ENCODE results near the gene FNDC3A.

Gene FNDC3A

GRCh38 chr13:49245101-49245500 is 269.4 kb downstream of the FNDC3A start:
- Histone ChIP-seq H3K4me1 (no peaks in the 10 kb centered on the region), H2AFZ (no peak overlapping the region), H3K4me3 (ENCODE audit: low read depth, low read length) (no peak overlapping the region), H3K27ac (no peak overlapping the region), H3K79me2 (no peaks in the 10 kb centered on the region), H3K27me3 (ENCODE audit: control insufficient read depth, insufficient read depth, low read length) (no peaks in the 10 kb centered on the region), H3K9ac (no peak overlapping the region), H3K9me3 (ENCODE audit: control insufficient read depth, low read length) (no peaks in the 10 kb centered on the region), H3K36me3 (ENCODE audit: control insufficient read depth, insufficient read depth, low read length) (no peaks in the 10 kb centered on the region), H3K4me2 (ENCODE audit: low read length) (no peak overlapping the region)
- TF ChIP-seq, protein P1, sequence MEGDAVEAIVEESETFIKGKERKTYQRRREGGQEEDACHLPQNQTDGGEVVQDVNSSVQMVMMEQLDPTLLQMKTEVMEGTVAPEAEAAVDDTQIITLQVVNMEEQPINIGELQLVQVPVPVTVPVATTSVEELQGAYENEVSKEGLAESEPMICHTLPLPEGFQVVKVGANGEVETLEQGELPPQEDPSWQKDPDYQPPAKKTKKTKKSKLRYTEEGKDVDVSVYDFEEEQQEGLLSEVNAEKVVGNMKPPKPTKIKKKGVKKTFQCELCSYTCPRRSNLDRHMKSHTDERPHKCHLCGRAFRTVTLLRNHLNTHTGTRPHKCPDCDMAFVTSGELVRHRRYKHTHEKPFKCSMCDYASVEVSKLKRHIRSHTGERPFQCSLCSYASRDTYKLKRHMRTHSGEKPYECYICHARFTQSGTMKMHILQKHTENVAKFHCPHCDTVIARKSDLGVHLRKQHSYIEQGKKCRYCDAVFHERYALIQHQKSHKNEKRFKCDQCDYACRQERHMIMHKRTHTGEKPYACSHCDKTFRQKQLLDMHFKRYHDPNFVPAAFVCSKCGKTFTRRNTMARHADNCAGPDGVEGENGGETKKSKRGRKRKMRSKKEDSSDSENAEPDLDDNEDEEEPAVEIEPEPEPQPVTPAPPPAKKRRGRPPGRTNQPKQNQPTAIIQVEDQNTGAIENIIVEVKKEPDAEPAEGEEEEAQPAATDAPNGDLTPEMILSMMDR (IDR thresholded peaks at IDR 0.05) = no peak

GRCh38 chr13:49246850-49247642 is 271.3 kb downstream of the FNDC3A start:
- peak overlapping the region; percentile 99 for H3K4me2 ChIP-seq (ENCODE audit: low read length)
- H2AFZ ChIP-seq = peak overlapping the region; percentile 93
- H3K9me3 ChIP-seq (ENCODE audit: control insufficient read depth, low read length) = no peaks in the 10 kb centered on the region
- TF ChIP-seq, protein P1 (IDR thresholded peaks at IDR 0.05) = no peak
- H3K27ac ChIP-seq = peak overlapping the region; percentile 82
- no peaks in the 10 kb centered on the region for H3K36me3 ChIP-seq (ENCODE audit: control insufficient read depth, insufficient read depth, low read length)
- no peaks in the 10 kb centered on the region for H3K79me2 ChIP-seq
- H3K4me3 ChIP-seq (ENCODE audit: low read depth, low read length) = peak overlapping the region; percentile 94
- no peak overlapping the region for H3K9ac ChIP-seq
- H3K4me1 ChIP-seq = no peaks in the 10 kb centered on the region
- H3K27me3 ChIP-seq (ENCODE audit: control insufficient read depth, insufficient read depth, low read length) = no peaks in the 10 kb centered on the region

DNA sequence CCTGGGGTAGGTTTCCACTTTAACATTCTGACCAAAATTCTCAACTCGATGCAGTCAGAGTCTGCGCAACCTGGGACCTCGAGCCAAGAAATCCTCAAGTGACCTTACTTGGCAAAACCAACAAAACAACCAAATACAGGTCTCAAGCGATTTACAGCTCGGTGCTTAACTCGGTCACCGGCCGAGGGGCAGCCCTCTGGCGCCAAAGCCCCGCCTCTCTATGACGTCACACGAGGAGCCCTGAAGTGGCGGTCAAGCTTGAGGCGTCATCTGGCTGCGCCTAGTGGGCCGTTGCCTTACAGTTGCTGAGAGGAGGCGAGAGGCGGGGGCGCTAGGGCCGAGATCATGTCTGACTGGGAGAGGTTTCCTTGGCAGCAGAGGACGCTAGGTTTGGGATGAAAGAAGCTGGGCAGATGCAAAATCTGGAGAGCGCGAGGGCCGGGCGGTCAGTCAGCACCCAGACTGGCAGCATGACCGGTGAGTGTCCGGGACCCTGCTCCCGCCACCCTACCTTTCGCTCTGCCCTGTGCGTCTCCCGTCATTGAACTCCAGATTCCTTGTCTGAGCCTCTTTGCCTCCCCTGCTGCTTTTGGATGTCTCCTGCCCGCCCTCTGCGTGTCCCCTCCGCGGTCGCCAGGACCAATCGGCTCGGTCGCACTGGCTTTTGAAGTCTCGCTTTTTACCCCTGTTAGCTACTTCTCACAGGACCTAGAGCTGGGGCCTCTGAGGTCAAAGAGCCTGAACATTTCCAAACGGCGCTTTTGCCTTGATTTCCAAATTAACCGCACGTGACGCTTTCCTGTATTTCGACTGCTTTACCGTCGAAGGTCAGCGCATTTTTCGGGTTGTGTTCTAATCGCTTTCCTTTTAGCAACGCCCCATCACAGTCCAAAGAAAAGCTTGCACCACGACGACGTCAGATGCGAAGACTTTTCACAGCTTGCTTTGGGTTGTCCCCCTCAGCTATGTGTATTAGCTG is 272.2 kb downstream of the FNDC3A start, which contains the start of gene CDADC1:
TSS of gene CDADC1 (plus strand) at position 283 of the 979 bp plus-strand sequence. CDS start at position 396, 113 bp downstream.
- H3K9me3 ChIP-seq (ENCODE audit: control insufficient read depth, low read length) = no peaks in the 10 kb centered on the region
- peak within 1 kb of the TSS; percentile 82 for H3K27ac ChIP-seq
- peak within 1 kb of the TSS; percentile 19 for H3K9ac ChIP-seq
- no peaks in the 10 kb centered on the region for H3K4me1 ChIP-seq
- H2AFZ ChIP-seq = peak within 1 kb of the TSS; percentile 93
- H3K4me2 ChIP-seq (ENCODE audit: low read length) = peak within 1 kb of the TSS; percentile 99
- H3K4me3 ChIP-seq (ENCODE audit: low read depth, low read length) = peak within 1 kb of the TSS; percentile 94
- no peaks in the 10 kb centered on the region for H3K27me3 ChIP-seq (ENCODE audit: control insufficient read depth, insufficient read depth, low read length)
- no peaks in the 10 kb centered on the region for H3K36me3 ChIP-seq (ENCODE audit: control insufficient read depth, insufficient read depth, low read length)
- TF ChIP-seq, protein P1 (IDR thresholded peaks at IDR 0.05) = no peak
- H3K79me2 ChIP-seq = no peaks in the 10 kb centered on the region

DNA sequence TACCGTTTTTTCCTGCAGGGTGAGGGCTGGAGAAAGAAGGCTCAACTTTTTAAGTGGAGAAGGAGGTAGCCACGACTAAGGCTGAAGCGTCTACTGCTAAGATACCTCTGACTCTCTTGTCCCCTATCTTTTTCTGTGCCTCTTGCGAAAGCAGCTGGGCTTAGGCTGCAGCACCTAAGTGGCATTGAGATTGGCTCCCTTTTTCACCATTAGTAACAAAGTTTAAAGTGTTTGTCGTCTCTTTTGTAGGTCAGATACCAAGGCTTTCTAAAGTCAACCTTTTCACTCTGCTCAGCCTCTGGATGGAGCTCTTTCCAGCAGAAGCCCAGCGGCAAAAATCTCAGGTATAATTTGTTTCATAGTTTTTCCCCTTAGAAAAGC is 272.9 kb downstream of the FNDC3A start:
- Histone ChIP-seq H3K9me3 (ENCODE audit: control insufficient read depth, low read length) (no peaks in the 10 kb centered on the region), H3K79me2 (no peaks in the 10 kb centered on the region), H3K4me3 (ENCODE audit: low read depth, low read length) (peak overlapping the region; percentile 94), H3K36me3 (ENCODE audit: control insufficient read depth, insufficient read depth, low read length) (no peaks in the 10 kb centered on the region), H2AFZ (peak overlapping the region; percentile 93), H3K9ac (no peak overlapping the region), H3K27me3 (ENCODE audit: control insufficient read depth, insufficient read depth, low read length) (no peaks in the 10 kb centered on the region), H3K4me1 (no peaks in the 10 kb centered on the region), H3K4me2 (ENCODE audit: low read length) (peak overlapping the region; percentile 99), H3K27ac (peak overlapping the region; percentile 82)
- TF ChIP-seq, protein P1 (IDR thresholded peaks at IDR 0.05) = no peak
